GM23338 (cell line): ENCODE measurements around the gene SLC30A7. TPM values are rescaled to one million over a fixed set of nuclear protein-coding genes. Genes with fewer than 3 reads are reported as not detected.

Experiments used
- ATAC-seq: fragments of 200-7000 bp; cut with Tn5 transposase; 3 replicates; pipeline ENCODE4 v1.9.1; 2020
- DNase-seq: peaks from one replicate; pipeline ENCODE4 v3.0.0-alpha.2; 2015; ENCODE audit warnings: low spot score
- H2AFZ ChIP-seq: fragments of 200-600 bp; sonication (generic); 2 replicates; pipeline ENCODE4 v1.8.0; 2016; ENCODE audit warnings: antibody characterized with exemption, mild to moderate bottlenecking, moderate library complexity
- H3F3A ChIP-seq: fragments of 200-600 bp; sonication (generic); replicated peaks from 2 replicates; pipeline ENCODE4 v1.8.0; 2017; ENCODE audit warnings: antibody characterized with exemption, mixed run types, low read depth
- H3K27ac ChIP-seq: fragments of 200-600 bp; sonication (generic); 2 replicates; pipeline ENCODE4 v1.6.1; 2016; ENCODE audit warnings: low read depth
- H3K27me3 ChIP-seq: fragments of 200-600 bp; sonication (generic); 2 replicates; pipeline ENCODE4 v1.8.0; 2016; ENCODE audit warnings: mild to moderate bottlenecking, mixed run types, moderate library complexity; ENCODE audit not compliant: insufficient read depth
- H3K36me3 ChIP-seq: fragments of 200-600 bp; sonication (generic); 2 replicates; pipeline ENCODE4 v1.8.0; 2016; ENCODE audit warnings: mild to moderate bottlenecking; ENCODE audit not compliant: insufficient read depth
- H3K4me1 ChIP-seq: fragments of 200-600 bp; sonication (generic); 2 replicates; pipeline ENCODE4 v1.8.0; 2016; ENCODE audit warnings: mild to moderate bottlenecking, moderate library complexity; ENCODE audit not compliant: insufficient read depth
- H3K4me2 ChIP-seq: fragments of 200-600 bp; sonication (generic); 2 replicates; pipeline ENCODE4 v1.7.1; 2017; ENCODE audit warnings: mixed run types
- H3K4me3 ChIP-seq: fragments of 200-600 bp; sonication (generic); 2 replicates; pipeline ENCODE4 v1.6.1; 2016; ENCODE audit warnings: mixed run types
- H3K79me2 ChIP-seq: fragments of 200-600 bp; sonication (generic); replicated peaks from 2 replicates; pipeline ENCODE4 v1.8.0; 2017; ENCODE audit warnings: mild to moderate bottlenecking; ENCODE audit not compliant: insufficient read depth
- H3K9me2 ChIP-seq: fragments of 200-600 bp; sonication (generic); 2 replicates; pipeline ENCODE4 v1.8.0; 2017; ENCODE audit not compliant: insufficient read depth
- H4K20me1 ChIP-seq: fragments of 200-600 bp; sonication (generic); replicated peaks from 2 replicates; pipeline ENCODE4 v1.8.0; 2017; ENCODE audit warnings: mild to moderate bottlenecking; ENCODE audit not compliant: insufficient read depth
- H3K27ac Mint-ChIP-seq: 2 replicates; pipeline ENCODE4 v1.8.0; 2020; ENCODE audit warnings: inconsistent platforms, mild to moderate bottlenecking, moderate library complexity, mixed read lengths
- H3K27me3 Mint-ChIP-seq: 3 replicates; pipeline ENCODE4 v1.8.0; 2022; ENCODE audit warnings: low read depth, mild to moderate bottlenecking, moderate library complexity, mixed read lengths, inconsistent platforms; ENCODE audit not compliant: insufficient read depth, poor library complexity
- H3K36me3 Mint-ChIP-seq: 3 replicates; pipeline ENCODE4 v1.8.0; 2021; ENCODE audit warnings: low read depth, mild to moderate bottlenecking, inconsistent platforms, moderate library complexity, mixed read lengths
- H3K4me1 Mint-ChIP-seq: 3 replicates; pipeline ENCODE4 v1.8.0; 2020; ENCODE audit warnings: mild to moderate bottlenecking, inconsistent platforms, mixed read lengths
- H3K4me3 Mint-ChIP-seq: 3 replicates; pipeline ENCODE4 v1.8.0; 2021; ENCODE audit warnings: moderate library complexity, mild to moderate bottlenecking, inconsistent platforms, mixed read lengths
- H3K9me3 Mint-ChIP-seq: 3 replicates; pipeline ENCODE4 v1.8.0; 2020; ENCODE audit warnings: moderate library complexity, mild to moderate bottlenecking, inconsistent platforms, mixed read lengths
- CREB1 ChIP-seq: fragments of 250-450 bp; sonication (Bioruptor Pico); IDR thresholded peaks from 2 replicates; pipeline ENCODE4 v1.5.0; 2020; ENCODE audit warnings: low read depth, mild to moderate bottlenecking, moderate library complexity
- EZH2 ChIP-seq: fragments of 200-600 bp; sonication (generic); IDR thresholded peaks from one replicate; pipeline ENCODE4 v1.8.0; 2017; ENCODE audit warnings: antibody characterized with exemption, mild to moderate bottlenecking, low read depth; ENCODE audit not compliant: unreplicated experiment
- EZH2phosphoT487 ChIP-seq: fragments of 200-600 bp; sonication (generic); IDR thresholded peaks from one replicate; pipeline ENCODE4 v1.8.1; 2018; ENCODE audit warnings: antibody characterized with exemption; ENCODE audit not compliant: unreplicated experiment
- JUNB ChIP-seq: IDR thresholded peaks from one replicate; pipeline ENCODE4 v1.6.1; 2016; ENCODE audit warnings: antibody characterized with exemption; ENCODE audit not compliant: unreplicated experiment
- NANOG ChIP-seq: IDR thresholded peaks from 2 replicates; pipeline ENCODE4 v1.6.1; 2016; ENCODE audit warnings: antibody characterized with exemption, borderline replicate concordance
- STAT1 ChIP-seq: IDR thresholded peaks from one replicate; pipeline ENCODE4 v1.6.1; 2016; ENCODE audit warnings: antibody characterized with exemption; ENCODE audit not compliant: unreplicated experiment
- ZNF114 ChIP-seq: fragments of 250-450 bp; sonication (Bioruptor Pico); IDR thresholded peaks from 2 replicates; pipeline ENCODE4 v1.5.0; 2020; ENCODE audit warnings: mild to moderate bottlenecking, moderate library complexity
- ZNF331 ChIP-seq: fragments of 250-450 bp; sonication (Bioruptor Pico); IDR thresholded peaks from 2 replicates; pipeline ENCODE4 v1.5.0; 2020; ENCODE audit warnings: low read depth, mild to moderate bottlenecking, moderate library complexity
- polyA plus RNA-seq: library from polyadenylated mRNA; unstranded; fragments of >200 nt; fragmentation: Nextera tagmentation; extraction: Ambion mirVana; gene quantifications from 2 replicates; pipeline ENCODE4 v1.2.1, GENCODE V29; 2016
- total RNA-seq: library from RNA; depleted of rRNA; stranded (reverse); fragments of >200 nt; shearing (Covaris generic); gene quantifications from 2 replicates; pipeline ENCODE4 v1.2.3, GENCODE V29; 2014
- TF ChIP-seq, protein P1 (sequence below): IDR thresholded peaks from one replicate; pipeline ENCODE4 v1.6.1; 2018; ENCODE audit warnings: antibody characterized with exemption; ENCODE audit not compliant: unreplicated experiment
- TF ChIP-seq, protein P2 (sequence below), 2 experiments: fragments of 200-600 bp in 1 of 2; sonication (generic) in 1 of 2; conservative IDR thresholded peaks; 2 replicates each; pipeline versions ENCODE4 v1.5.1 to v1.6.1; 2016 to 2017; ENCODE audit warnings: antibody characterized with exemption in 2 of 2, low read depth in 2 of 2, mild to moderate bottlenecking in 2 of 2, moderate library complexity in 1 of 2
- TF ChIP-seq, protein P3 (sequence below): IDR thresholded peaks from 2 replicates; pipeline ENCODE4 v1.6.1; 2016; ENCODE audit warnings: antibody characterized with exemption

Gene SLC30A7
- total and polyA plus RNA-seq, 2 experiments from 2014 or later: 9.8 to 25.1 TPM

DNA sequence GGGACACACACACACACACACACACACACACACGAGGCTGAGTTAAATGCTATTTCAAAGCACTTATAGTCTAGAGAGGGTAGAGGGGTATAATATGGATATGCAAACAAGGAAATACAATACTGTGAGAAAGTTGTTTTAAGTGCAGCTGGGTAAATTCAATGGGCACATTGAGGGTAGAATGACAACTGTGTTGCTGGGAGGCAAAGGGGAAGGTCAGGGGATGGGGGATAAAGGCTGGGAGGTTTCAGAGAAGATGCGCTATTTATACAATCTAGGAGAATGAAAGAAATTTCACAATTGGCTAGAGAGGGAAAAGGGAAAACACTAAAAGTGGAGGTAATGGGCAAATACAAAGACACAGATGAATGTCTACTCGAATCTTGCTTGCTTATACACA is 20.7 kb upstream of the SLC30A7 start:
- no peak for ATAC-seq
- H3K9me2 ChIP-seq: no peaks in the 10 kb centered on the region
- H3K4me1 ChIP-seq: peaks cover 6% of the 10 kb centered on the region; the same call in 1 of the 2 replicates
- TF ChIP-seq EZH2 (no peak), STAT1 (no peak), ZNF331 (CRISPR knock-in tag) (no peak), EZH2phosphoT487 (no peak), ZNF114 (no peak), JUNB (no peak), CREB1 (CRISPR knock-in tag) (no peak)
- TF ChIP-seq, protein P1, sequence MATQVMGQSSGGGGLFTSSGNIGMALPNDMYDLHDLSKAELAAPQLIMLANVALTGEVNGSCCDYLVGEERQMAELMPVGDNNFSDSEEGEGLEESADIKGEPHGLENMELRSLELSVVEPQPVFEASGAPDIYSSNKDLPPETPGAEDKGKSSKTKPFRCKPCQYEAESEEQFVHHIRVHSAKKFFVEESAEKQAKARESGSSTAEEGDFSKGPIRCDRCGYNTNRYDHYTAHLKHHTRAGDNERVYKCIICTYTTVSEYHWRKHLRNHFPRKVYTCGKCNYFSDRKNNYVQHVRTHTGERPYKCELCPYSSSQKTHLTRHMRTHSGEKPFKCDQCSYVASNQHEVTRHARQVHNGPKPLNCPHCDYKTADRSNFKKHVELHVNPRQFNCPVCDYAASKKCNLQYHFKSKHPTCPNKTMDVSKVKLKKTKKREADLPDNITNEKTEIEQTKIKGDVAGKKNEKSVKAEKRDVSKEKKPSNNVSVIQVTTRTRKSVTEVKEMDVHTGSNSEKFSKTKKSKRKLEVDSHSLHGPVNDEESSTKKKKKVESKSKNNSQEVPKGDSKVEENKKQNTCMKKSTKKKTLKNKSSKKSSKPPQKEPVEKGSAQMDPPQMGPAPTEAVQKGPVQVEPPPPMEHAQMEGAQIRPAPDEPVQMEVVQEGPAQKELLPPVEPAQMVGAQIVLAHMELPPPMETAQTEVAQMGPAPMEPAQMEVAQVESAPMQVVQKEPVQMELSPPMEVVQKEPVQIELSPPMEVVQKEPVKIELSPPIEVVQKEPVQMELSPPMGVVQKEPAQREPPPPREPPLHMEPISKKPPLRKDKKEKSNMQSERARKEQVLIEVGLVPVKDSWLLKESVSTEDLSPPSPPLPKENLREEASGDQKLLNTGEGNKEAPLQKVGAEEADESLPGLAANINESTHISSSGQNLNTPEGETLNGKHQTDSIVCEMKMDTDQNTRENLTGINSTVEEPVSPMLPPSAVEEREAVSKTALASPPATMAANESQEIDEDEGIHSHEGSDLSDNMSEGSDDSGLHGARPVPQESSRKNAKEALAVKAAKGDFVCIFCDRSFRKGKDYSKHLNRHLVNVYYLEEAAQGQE: no peak
- TF ChIP-seq, protein P2, sequence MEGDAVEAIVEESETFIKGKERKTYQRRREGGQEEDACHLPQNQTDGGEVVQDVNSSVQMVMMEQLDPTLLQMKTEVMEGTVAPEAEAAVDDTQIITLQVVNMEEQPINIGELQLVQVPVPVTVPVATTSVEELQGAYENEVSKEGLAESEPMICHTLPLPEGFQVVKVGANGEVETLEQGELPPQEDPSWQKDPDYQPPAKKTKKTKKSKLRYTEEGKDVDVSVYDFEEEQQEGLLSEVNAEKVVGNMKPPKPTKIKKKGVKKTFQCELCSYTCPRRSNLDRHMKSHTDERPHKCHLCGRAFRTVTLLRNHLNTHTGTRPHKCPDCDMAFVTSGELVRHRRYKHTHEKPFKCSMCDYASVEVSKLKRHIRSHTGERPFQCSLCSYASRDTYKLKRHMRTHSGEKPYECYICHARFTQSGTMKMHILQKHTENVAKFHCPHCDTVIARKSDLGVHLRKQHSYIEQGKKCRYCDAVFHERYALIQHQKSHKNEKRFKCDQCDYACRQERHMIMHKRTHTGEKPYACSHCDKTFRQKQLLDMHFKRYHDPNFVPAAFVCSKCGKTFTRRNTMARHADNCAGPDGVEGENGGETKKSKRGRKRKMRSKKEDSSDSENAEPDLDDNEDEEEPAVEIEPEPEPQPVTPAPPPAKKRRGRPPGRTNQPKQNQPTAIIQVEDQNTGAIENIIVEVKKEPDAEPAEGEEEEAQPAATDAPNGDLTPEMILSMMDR (conservative IDR thresholded peaks at IDR 0.05; ENCODE audit: low read depth in 2 of 2): no peak
- no peaks in the 10 kb centered on the region for H3K27me3 Mint-ChIP-seq
- H3F3A ChIP-seq: no peaks in the 10 kb centered on the region
- H2AFZ ChIP-seq: no peak overlapping the region
- H3K27ac Mint-ChIP-seq: no peak overlapping the region
- H3K27ac ChIP-seq: no peak overlapping the region
- H3K4me3 ChIP-seq: no peak overlapping the region
- DNase-seq: no peak
- H3K36me3 ChIP-seq: peaks cover 10% of the 10 kb centered on the region; the same call in 1 of the 2 replicates
- H3K79me2 ChIP-seq: no peaks in the 10 kb centered on the region
- no peaks in the 10 kb centered on the region for H3K27me3 ChIP-seq
- no peaks in the 10 kb centered on the region; the same call in 1 of the 3 replicates for H3K36me3 Mint-ChIP-seq
- no peak overlapping the region for H3K4me2 ChIP-seq
- H4K20me1 ChIP-seq: peaks cover 4% of the 10 kb centered on the region; the same call in 1 of the 2 replicates
- H3K9me3 Mint-ChIP-seq: no peaks in the 10 kb centered on the region
- H3K4me1 Mint-ChIP-seq: peaks cover 3% of the 10 kb centered on the region; the same call in 2 of the 3 replicates
- no peak overlapping the region for H3K4me3 Mint-ChIP-seq

DNA sequence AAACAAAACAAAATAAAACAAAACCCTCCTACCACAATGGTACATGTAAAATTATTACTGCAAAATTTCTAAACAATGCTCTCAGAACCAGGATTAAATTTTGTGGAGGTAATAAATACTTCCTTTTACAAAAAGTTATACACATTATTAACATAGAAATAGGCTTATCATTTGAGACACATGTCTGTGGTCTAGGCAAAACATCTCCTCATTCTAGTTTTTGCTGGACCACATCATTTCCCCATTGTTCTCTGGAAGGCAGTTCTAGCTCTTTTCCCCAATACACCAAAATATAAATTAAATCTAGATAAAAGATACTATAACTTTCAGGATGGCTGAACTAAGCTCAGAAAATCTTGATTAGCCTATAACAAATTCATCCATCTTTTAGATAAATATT is 19.6 kb upstream of the SLC30A7 start:
- peaks cover 3% of the 10 kb centered on the region; the same call in 2 of the 3 replicates for H3K4me1 Mint-ChIP-seq
- H3K36me3 ChIP-seq: peaks cover 15% of the 10 kb centered on the region; the same call in 1 of the 2 replicates
- no peaks in the 10 kb centered on the region for H3K27me3 ChIP-seq
- ATAC-seq: no peak
- no peaks in the 10 kb centered on the region for H3F3A ChIP-seq
- H4K20me1 ChIP-seq: peaks cover 4% of the 10 kb centered on the region
- no peak overlapping the region for H3K4me2 ChIP-seq
- no peaks in the 10 kb centered on the region for H3K9me2 ChIP-seq
- no peaks in the 10 kb centered on the region; the same call in 1 of the 3 replicates for H3K36me3 Mint-ChIP-seq
- no peak overlapping the region for H3K27ac ChIP-seq
- no peak overlapping the region for H3K4me3 ChIP-seq
- H3K27me3 Mint-ChIP-seq: no peaks in the 10 kb centered on the region
- peaks cover 6% of the 10 kb centered on the region for H3K79me2 ChIP-seq
- DNase-seq: no peak
- peaks cover 3% of the 10 kb centered on the region; the same call in 1 of the 2 replicates for H3K4me1 ChIP-seq
- H3K9me3 Mint-ChIP-seq: no peaks in the 10 kb centered on the region
- H3K4me3 Mint-ChIP-seq: no peak overlapping the region
- no peak overlapping the region for H2AFZ ChIP-seq
- no peak overlapping the region for H3K27ac Mint-ChIP-seq
- no peak for TF ChIP-seq NANOG
- TF ChIP-seq JUNB: no peak
- TF ChIP-seq STAT1: no peak
- TF ChIP-seq, protein P2 (conservative IDR thresholded peaks at IDR 0.05; ENCODE audit: low read depth in 2 of 2): no peak
- TF ChIP-seq, protein P3, sequence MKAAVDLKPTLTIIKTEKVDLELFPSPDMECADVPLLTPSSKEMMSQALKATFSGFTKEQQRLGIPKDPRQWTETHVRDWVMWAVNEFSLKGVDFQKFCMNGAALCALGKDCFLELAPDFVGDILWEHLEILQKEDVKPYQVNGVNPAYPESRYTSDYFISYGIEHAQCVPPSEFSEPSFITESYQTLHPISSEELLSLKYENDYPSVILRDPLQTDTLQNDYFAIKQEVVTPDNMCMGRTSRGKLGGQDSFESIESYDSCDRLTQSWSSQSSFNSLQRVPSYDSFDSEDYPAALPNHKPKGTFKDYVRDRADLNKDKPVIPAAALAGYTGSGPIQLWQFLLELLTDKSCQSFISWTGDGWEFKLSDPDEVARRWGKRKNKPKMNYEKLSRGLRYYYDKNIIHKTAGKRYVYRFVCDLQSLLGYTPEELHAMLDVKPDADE: no peak
- no peak for TF ChIP-seq EZH2phosphoT487
- TF ChIP-seq, protein P1: no peak
- TF ChIP-seq ZNF331 (CRISPR knock-in tag): no peak
- no peak for TF ChIP-seq CREB1 (CRISPR knock-in tag)
